ENCODE measurements around the gene PRKCH. TPM values are rescaled to one million over a fixed set of nuclear protein-coding genes. Genes with fewer than 3 reads are reported as not detected.

The PRKCH gene
- total RNA-seq, 1 donor from 2014 or later, result 74.4 TPM

DNA sequence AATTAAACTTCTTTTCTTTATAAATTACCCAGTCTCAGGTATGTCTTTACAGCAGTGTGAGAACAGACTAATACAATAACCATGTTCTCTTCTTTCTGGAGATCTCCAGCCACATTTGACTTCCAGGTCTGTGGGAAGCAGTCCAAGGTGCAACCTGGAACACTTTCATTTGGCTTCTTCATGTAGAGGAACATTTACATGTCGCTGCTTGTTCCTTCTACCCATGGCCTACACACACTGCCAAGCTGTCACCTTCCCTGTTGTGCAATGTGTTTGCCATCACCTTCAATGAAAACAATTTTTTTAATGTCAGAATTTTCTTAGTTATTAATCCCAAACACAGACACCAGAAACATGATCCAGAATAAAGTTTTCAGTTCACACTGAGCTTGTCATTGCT, 104.7 kb downstream of the PRKCH start:
- H3K27ac ChIP-seq, result no peak overlapping the region
- intact Hi-C loops (cut with DNase I), result no loop called here
- DNase-seq, result no peak

DNA sequence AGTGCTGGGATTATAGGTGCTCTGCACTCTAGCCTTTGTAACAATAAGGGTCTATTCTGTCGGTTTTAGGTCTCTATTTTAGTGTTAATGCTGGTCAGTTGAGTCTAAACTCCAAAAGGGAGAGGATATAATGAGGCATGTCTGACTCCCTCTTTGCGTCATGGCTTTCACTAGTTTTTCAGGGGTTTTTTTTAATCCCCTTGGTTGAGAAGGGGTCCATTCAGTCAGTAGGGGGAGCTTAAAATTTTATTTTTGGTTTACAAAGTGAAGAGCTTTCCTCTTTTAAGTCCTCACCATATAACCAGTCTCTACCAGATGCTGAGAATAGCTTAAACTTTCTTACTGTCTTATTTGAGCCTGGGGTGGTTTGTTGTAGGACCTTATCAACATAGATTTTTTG, 106.9 kb downstream of the PRKCH start:
- no peak for DNase-seq
- peaks cover 16% of the 10 kb centered on the region for H3K4me1 ChIP-seq
- no peak overlapping the region for H3K27ac ChIP-seq
- ATAC-seq, result no peak
- intact Hi-C loops (cut with DNase I), result no loop called here
- H3K36me3 ChIP-seq, result no peaks in the 10 kb centered on the region
- no peak overlapping the region for H3K4me3 ChIP-seq
- TF ChIP-seq, protein P1, sequence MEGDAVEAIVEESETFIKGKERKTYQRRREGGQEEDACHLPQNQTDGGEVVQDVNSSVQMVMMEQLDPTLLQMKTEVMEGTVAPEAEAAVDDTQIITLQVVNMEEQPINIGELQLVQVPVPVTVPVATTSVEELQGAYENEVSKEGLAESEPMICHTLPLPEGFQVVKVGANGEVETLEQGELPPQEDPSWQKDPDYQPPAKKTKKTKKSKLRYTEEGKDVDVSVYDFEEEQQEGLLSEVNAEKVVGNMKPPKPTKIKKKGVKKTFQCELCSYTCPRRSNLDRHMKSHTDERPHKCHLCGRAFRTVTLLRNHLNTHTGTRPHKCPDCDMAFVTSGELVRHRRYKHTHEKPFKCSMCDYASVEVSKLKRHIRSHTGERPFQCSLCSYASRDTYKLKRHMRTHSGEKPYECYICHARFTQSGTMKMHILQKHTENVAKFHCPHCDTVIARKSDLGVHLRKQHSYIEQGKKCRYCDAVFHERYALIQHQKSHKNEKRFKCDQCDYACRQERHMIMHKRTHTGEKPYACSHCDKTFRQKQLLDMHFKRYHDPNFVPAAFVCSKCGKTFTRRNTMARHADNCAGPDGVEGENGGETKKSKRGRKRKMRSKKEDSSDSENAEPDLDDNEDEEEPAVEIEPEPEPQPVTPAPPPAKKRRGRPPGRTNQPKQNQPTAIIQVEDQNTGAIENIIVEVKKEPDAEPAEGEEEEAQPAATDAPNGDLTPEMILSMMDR (IDR thresholded peaks at IDR 0.05), result no peak
- no peaks in the 10 kb centered on the region for H3K9me3 ChIP-seq
- H3K27me3 ChIP-seq, result no peaks in the 10 kb centered on the region

More for the DNA sequence above, 104.7 kb downstream of the PRKCH start:
- no peaks in the 10 kb centered on the region for H3K9me3 ChIP-seq
- H3K4me1 ChIP-seq, result peaks cover 15% of the 10 kb centered on the region
- H3K27me3 ChIP-seq, result no peaks in the 10 kb centered on the region
- no peak overlapping the region for H3K4me3 ChIP-seq
- ATAC-seq, result peak; percentile 34
- no peaks in the 10 kb centered on the region for H3K36me3 ChIP-seq
- TF ChIP-seq, protein P1 (IDR thresholded peaks at IDR 0.05), result no peak

DNA sequence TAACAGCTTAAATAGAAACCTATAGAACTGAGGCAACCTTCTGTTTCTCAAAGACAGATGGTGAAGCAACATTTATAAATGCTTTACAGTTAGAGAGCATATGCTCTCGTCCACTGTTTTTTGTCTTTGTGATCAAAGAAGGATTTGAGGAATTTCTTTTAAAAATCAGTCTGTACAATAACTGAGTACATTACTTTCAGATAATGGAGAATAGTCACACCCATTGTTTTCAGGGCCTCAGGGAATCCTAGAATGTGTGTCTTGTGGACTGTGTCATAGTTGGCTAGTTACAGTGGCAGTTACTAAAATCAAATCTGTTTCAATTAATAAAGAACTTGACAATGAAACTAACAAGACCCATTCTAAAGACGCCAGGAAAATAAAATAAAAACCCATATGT, 107.9 kb downstream of the PRKCH start:
- H3K4me1 ChIP-seq, result peaks cover 19% of the 10 kb centered on the region
- ATAC-seq (no peak), DNase-seq (no peak)
- H3K36me3 ChIP-seq, result no peaks in the 10 kb centered on the region
- TF ChIP-seq, protein P1 (IDR thresholded peaks at IDR 0.05), result no peak
- intact Hi-C loops (cut with DNase I), result no loop called here
- H3K4me3 ChIP-seq, result no peak overlapping the region
- no peaks in the 10 kb centered on the region for H3K27me3 ChIP-seq
- no peaks in the 10 kb centered on the region for H3K9me3 ChIP-seq
- no peak overlapping the region for H3K27ac ChIP-seq

DNA sequence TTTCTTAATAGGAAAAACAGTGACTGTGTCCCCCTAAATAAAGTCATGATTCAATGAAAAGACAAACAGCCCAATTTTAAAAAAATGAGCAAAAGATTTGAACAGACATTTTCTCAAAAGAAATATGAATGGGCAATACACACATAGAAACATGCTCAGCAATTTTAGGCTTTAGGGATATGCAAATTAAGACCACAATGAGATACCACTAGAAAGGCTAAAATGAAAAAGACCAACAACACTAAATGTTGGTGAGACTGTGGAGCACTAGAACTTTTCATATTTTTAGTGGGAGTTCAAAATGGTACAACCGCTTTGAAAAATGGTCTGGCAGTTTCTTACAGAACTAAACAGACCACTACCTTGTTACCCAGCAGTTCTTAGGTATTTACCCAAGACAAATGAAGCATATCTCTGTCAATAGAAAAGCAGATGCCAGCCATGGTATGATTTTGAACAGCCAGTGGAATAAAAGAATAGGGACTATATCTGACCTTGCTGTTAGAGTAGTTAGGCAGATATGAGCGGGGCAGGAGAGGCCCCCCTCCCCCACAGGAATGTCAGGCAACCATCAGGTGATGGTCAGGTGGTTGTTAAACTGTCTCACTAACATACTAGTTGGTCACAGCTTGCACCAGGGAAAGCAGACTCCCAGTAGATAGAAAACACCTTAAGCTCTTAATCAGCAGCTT, 108.8 kb downstream of the PRKCH start:
- no peak for DNase-seq

DNA sequence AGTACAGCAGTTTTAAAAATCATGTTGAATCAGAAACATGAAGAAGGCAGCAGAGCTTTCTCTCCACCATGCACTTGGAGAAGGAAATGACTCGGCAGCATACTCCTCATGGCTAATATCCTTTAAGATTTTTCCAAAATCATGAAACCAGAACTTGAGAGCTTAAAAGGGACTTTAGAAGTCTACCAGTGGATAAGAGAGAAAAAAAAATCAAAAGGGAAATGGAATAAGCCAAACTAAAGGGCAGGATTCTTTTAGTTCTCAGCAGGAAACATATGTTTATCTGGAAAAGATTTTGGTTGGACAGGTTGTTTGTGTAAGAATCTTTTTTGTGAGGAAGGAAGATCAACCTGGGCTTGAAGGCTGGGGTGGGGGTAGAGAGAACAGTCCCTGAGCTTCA, 111.8 kb downstream of the PRKCH start:
- DNase-seq (no peak), ATAC-seq (no peak)
- TF ChIP-seq, protein P1 (IDR thresholded peaks at IDR 0.05), result no peak
- Histone ChIP-seq H3K36me3 (no peaks in the 10 kb centered on the region), H3K4me1 (peaks cover 35% of the 10 kb centered on the region), H3K27me3 (no peaks in the 10 kb centered on the region), H3K9me3 (no peaks in the 10 kb centered on the region), H3K27ac (no peak overlapping the region), H3K4me3 (no peak overlapping the region)
- intact Hi-C loops (cut with DNase I), result no loop called here

More for the DNA sequence above, 108.8 kb downstream of the PRKCH start:
- no peaks in the 10 kb centered on the region for H3K36me3 ChIP-seq
- no peak overlapping the region for H3K4me3 ChIP-seq
- no peak for ATAC-seq
- H3K27ac ChIP-seq, result no peak overlapping the region
- peaks cover 19% of the 10 kb centered on the region for H3K4me1 ChIP-seq
- intact Hi-C loops (cut with DNase I), result no loop called here
- TF ChIP-seq, protein P1 (IDR thresholded peaks at IDR 0.05), result no peak
- no peaks in the 10 kb centered on the region for H3K9me3 ChIP-seq
- H3K27me3 ChIP-seq, result no peaks in the 10 kb centered on the region
